Left renal cortex interstitium (tissue), 4 donors: Measurements from ENCODE around the gene RAET1L. TPM values are rescaled to one million over a fixed set of nuclear protein-coding genes. Genes with fewer than 3 reads are reported as not detected.

Experiments used
- polyA plus RNA-seq, 4 donors: library from polyadenylated mRNA; unstranded; fragments of 120-200 nt; gene quantifications; one replicate each; pipeline ENCODE4 v1.2.1, GENCODE V29; 2013; ENCODE audit not compliant: insufficient read length in 4 of 4

The RAET1L gene
- polyA plus RNA-seq, 4 donors, result not detected

Other genes starting within 250 kb of the RAET1L start
- gene LRP11, start 161.2 kb downstream of the RAET1L start, polyA plus RNA-seq, result 10 to 100 TPM; 33.0 to 36.0 (median 34.0) TPM
- 1 to 10 TPM in 1 of 4 donors, under 1 TPM in 3; 0.29 to 1.1 (median 0.70) TPM for gene RAET1E, start 127.4 kb downstream of the RAET1L start, polyA plus RNA-seq
- 1 to 10 TPM in 3 of 4 donors, under 1 TPM in 1; 0.90 to 1.8 (median 1.2) TPM for gene RAET1G, start 102.4 kb downstream of the RAET1L start, polyA plus RNA-seq
- gene ULBP2, start 83.5 kb downstream of the RAET1L start, polyA plus RNA-seq, result under 1 TPM; 0.41 to 0.74 (median 0.54) TPM
- 1 to 10 TPM in 3 of 4 donors, under 1 TPM in 1; 0.99 to 1.8 (median 1.6) TPM for gene ULBP1, start 61.6 kb downstream of the RAET1L start, polyA plus RNA-seq
- 10 to 100 TPM in 2 of 4 donors, 1 to 10 TPM in 2; 7.9 to 10.7 (median 9.1) TPM for gene ULBP3, start 43.6 kb upstream of the RAET1L start, polyA plus RNA-seq
- 10 to 100 TPM; 19.0 to 23.3 (median 21.3) TPM for gene PPP1R14C, start 117.5 kb upstream of the RAET1L start, polyA plus RNA-seq